GM12873 (cell line): ENCODE data around the gene PHF5A.

Experiments used
- CTCF ChIP-seq: IDR thresholded peaks from 2 replicates; pipeline ENCODE4 v1.5.1; 2012; ENCODE audit warnings: low read depth, mild to moderate bottlenecking, moderate library complexity, low read length, control low read depth; ENCODE audit not compliant: insufficient read depth; ENCODE audit errors: missing control alignments

PHF5A gene

GRCh38 chr22:41444360-41445128 lies 23.9 kb downstream of the PHF5A start:
- no peak for TF ChIP-seq CTCF

DNA sequence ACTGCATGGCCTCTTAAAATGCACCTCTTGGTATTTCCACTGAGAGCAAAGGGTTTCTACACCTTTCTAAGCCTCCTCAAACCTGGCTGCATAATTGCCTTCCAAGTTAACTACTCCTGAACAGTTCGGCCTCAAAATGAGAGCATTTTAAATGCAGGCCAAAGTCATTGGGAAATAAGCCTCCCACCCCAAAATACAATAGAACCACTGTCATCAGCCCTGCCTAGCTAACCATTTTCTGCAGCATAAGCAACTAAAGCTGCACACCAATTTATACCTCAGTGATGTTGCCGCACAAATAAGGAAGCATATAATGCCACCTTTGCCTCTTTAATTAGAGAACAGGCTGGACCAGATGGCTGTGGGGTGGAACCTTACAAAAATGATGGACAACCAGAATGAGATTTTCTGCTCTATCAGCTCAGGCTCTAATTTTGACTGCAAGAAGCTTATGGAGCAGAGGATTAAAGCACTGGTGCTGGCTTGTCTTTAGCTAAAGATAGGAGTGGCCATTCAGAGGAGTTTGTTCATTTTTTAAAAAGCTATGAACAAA lies 26.2 kb downstream of the PHF5A start:
- TF ChIP-seq CTCF: no peak

DNA sequence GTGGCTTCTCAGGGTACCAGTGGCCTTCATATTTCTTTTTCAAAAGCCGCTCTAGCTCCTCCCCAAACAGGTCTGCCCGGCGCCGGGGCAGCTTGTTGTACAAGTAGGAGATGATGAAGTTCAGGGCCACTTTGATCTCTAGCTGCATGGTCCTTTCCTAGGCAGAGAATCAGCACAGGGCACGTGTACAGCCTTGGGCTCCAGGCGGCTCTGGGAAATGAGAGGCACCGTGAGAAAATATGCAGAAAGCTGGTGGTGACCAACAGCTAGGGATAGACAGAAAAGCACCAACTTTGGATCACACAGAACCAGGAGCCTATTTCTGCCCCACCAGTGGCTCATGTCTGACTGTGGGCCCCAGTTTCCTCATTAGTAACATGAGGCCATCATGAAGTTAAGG lies 31.3 kb downstream of the PHF5A start:
- TF ChIP-seq CTCF: no peak

DNA sequence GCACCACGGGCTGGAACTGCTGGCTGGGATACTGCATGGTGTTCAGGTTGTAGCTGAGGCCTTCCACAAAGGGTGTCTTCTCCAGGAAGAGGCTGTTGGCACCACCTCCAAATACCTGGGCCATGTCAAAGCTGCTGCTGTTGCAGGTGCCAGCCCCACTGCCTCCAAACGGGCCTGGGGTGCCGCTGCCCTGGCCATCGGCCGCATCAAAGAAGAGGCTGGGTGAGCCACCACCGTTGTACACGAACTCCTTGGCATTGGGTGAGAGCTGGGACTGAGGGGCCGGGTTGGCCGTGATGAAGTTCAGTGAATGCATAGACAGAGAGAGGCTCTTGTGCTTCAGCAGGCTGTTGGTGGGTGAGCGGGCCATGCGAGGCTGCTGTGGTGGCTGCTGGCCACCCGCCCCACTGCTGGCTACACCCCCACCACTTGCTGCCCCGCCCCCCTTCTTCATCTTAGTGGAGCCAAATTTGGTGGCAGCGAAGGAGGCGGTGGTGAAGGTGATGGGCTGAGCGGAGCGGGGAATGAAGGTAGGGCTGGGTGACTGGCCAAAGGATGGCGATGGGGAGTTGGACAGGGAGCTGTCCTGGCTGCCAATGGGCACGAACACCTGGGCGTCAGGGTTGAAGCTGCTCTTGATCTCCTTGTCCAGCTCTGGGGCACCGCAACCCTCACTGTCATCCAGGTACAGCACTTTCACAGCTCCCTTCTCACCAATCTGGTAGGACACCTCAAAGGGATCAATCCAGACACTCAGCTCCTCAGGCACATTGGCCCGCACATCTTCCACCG lies 32.0 kb downstream of the PHF5A start:
- no peak for TF ChIP-seq CTCF

DNA sequence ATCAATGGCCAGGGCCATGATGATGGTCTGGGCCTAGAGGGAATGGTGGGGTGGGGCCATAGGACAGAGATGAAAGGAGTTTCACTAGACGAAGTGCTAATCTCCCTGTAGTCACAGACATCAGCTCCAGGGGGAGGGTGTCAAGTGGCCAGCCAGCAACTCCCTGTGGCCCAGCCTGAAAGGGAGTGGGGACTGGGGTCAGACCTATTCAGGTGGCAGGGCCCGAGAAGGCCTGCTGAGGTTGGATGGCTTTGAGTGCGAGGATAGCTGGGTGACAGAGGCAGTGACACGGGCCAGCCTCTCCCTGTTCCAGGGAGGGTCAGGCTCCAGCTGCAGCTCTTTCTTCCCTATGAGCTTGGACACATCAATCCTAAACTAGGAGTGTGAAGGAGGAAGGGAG lies 32.9 kb downstream of the PHF5A start:
- TF ChIP-seq CTCF: no peak

GRCh38 chr22:41431656-41432055 lies 36.8 kb downstream of the PHF5A start:
- TF ChIP-seq CTCF: no peak

DNA sequence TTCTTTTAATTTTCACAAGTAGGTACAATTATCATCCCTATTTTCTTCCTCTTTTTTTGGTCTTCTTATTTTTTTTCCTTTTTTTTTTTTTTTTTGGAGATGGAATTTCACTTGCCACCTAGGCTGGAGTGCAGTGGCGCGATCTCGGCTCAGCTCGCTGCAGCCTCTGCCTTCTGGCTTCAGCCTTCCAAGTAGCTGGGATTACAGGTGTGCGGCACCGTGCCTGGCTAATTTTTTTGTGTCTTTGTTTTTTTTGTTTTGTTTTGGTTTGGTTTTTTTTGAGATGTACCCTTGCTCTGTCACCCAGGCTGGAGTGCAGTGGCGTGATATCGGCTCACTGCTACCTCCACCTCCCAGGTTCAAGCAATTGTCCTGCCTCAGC lies 38.5 kb downstream of the PHF5A start:
- TF ChIP-seq CTCF: no peak
